Smooth muscle cell (in vitro differentiated cells): Measurements from ENCODE around the gene ZBTB43. TPM values are rescaled to one million over a fixed set of nuclear protein-coding genes. Genes with fewer than 3 reads are reported as not detected.

ENCODE experiments used
- DNase-seq: peaks from one replicate; lab custom pipeline; 2025; ENCODE audit not compliant: unreplicated experiment; lab: John Stamatoyannopoulos, UW
- H2AFZ ChIP-seq: fragments of 200-600 bp; sonication (generic); 2 replicates; pipeline ENCODE4 v1.6.0; 2016; ENCODE audit warnings: antibody characterized with exemption, low read depth, mild to moderate bottlenecking
- H3F3A ChIP-seq: fragments of 200-600 bp; sonication (generic); 2 replicates; pipeline ENCODE4 v1.6.0; 2017; ENCODE audit warnings: antibody characterized with exemption, low read depth
- H3K27ac ChIP-seq: fragments of 200-600 bp; sonication (generic); 2 replicates; pipeline ENCODE4 v1.5.1; 2016; ENCODE audit warnings: low read depth, mild to moderate bottlenecking
- H3K27me3 ChIP-seq: fragments of 200-600 bp; sonication (generic); 2 replicates; pipeline ENCODE4 v1.6.1; 2016; ENCODE audit warnings: low read depth, mild to moderate bottlenecking
- H3K36me3 ChIP-seq: fragments of 200-600 bp; sonication (generic); 2 replicates; pipeline ENCODE4 v1.5.1; 2016; ENCODE audit warnings: low read depth
- H3K4me1 ChIP-seq: fragments of 200-600 bp; sonication (generic); 2 replicates; pipeline ENCODE4 v1.5.1; 2016; ENCODE audit warnings: low read depth
- H3K4me2 ChIP-seq: fragments of 200-600 bp; sonication (generic); 2 replicates; pipeline ENCODE4 v1.6.0; 2016; ENCODE audit warnings: mild to moderate bottlenecking
- H3K4me3 ChIP-seq: fragments of 200-600 bp; sonication (generic); 2 replicates; pipeline ENCODE4 v1.5.1; 2016; ENCODE audit warnings: mild to moderate bottlenecking
- H3K79me2 ChIP-seq: fragments of 200-600 bp; sonication (generic); 2 replicates; pipeline ENCODE4 v1.6.0; 2016; ENCODE audit warnings: low read depth, mild to moderate bottlenecking
- H3K9ac ChIP-seq: fragments of 200-600 bp; sonication (generic); 2 replicates; pipeline ENCODE4 v1.6.0; 2016; ENCODE audit warnings: low read depth
- H3K9me3 ChIP-seq: fragments of 200-600 bp; sonication (generic); replicated peaks from 2 replicates; pipeline ENCODE4 v1.5.1; 2016; ENCODE audit warnings: low read depth
- H4K20me1 ChIP-seq: fragments of 200-600 bp; sonication (generic); 2 replicates; pipeline ENCODE4 v1.6.0; 2016; ENCODE audit warnings: low read depth
- WGBS: methylation state at CpG from one replicate; pipeline ENCODE4 v1.1.7; 2016; ENCODE audit warnings: low lambda C conversion rate; 5-methylcytosine and 5-hydroxymethylcytosine counted together
- polyA plus RNA-seq: library from polyadenylated mRNA; unstranded; fragments of >200 nt; fragmentation: Nextera tagmentation; extraction: Ambion mirVana; gene quantifications from 2 replicates; pipeline ENCODE4 v1.2.1, GENCODE V29; 2016
- total RNA-seq: library from RNA; depleted of rRNA; stranded (reverse); fragments of >200 nt; gene quantifications from 2 replicates; pipeline ENCODE4 v1.2.3, GENCODE V29; 2014
- TF ChIP-seq, protein P1 (sequence below): fragments of 200-600 bp; sonication (generic); IDR thresholded peaks from 2 replicates; pipeline ENCODE4 v1.5.1; 2017; ENCODE audit warnings: borderline replicate concordance, mild to moderate bottlenecking, antibody characterized with exemption; ENCODE audit not compliant: insufficient read depth, poor library complexity, severe bottlenecking

Gene ZBTB43
- total and polyA plus RNA-seq, 2 experiments from 2014 or later: 11.5 to 12.3 TPM

GRCh38 chr9:126763130-126763764 is 41.6 kb upstream of the ZBTB43 start:
- no peaks in the 10 kb centered on the region for H3K79me2 ChIP-seq

DNA sequence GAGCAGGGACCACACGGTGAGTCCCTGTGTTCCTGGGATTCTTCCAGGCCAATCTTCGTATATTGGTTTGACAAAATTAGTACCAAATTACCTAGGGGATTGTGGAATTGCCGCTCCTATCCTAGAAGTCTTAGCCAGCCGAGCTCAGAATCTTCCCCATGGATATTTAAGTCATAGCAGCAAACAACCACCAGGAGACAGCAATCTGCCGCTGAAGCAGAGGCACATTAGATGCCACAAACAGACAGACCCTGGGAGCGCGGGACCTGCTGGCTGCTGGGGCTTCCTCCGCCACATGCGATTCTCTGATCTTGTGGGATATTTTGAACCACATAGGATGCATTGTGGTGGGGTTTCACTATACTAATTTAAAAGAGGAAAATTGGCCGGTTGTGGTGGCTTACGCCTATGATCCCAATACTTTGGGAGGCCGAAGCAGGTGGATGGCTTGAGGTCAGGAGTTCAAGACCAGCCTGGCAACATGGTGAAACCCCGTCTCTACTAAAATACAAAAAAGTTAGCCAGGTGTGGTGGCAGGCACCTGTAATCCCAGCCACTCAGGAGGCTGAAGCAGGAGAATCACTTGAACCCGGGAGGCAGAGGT is 31.7 kb upstream of the ZBTB43 start:
- Histone ChIP-seq H3K36me3 (no peaks in the 10 kb centered on the region), H3K27ac (no peak overlapping the region), H3K4me2 (no peak overlapping the region), H3K4me3 (no peak overlapping the region), H3K9ac (no peak overlapping the region), H3F3A (no peaks in the 10 kb centered on the region), H3K79me2 (no peaks in the 10 kb centered on the region), H2AFZ (no peak overlapping the region), H4K20me1 (no peaks in the 10 kb centered on the region), H3K27me3 (peaks cover 38% of the 10 kb centered on the region), H3K4me1 (no peaks in the 10 kb centered on the region), H3K9me3 (no peaks in the 10 kb centered on the region)
- no peak for DNase-seq
- 65% methylated on average over 14 of the region's 14 CpGs for WGBS
- TF ChIP-seq, protein P1, sequence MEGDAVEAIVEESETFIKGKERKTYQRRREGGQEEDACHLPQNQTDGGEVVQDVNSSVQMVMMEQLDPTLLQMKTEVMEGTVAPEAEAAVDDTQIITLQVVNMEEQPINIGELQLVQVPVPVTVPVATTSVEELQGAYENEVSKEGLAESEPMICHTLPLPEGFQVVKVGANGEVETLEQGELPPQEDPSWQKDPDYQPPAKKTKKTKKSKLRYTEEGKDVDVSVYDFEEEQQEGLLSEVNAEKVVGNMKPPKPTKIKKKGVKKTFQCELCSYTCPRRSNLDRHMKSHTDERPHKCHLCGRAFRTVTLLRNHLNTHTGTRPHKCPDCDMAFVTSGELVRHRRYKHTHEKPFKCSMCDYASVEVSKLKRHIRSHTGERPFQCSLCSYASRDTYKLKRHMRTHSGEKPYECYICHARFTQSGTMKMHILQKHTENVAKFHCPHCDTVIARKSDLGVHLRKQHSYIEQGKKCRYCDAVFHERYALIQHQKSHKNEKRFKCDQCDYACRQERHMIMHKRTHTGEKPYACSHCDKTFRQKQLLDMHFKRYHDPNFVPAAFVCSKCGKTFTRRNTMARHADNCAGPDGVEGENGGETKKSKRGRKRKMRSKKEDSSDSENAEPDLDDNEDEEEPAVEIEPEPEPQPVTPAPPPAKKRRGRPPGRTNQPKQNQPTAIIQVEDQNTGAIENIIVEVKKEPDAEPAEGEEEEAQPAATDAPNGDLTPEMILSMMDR: peak; percentile 50

More at GRCh38 chr9:126763130-126763764, 41.6 kb upstream of the ZBTB43 start:
- H2AFZ ChIP-seq: no peak overlapping the region
- H3K36me3 ChIP-seq: no peaks in the 10 kb centered on the region
- no peak overlapping the region for H3K4me2 ChIP-seq
- H3F3A ChIP-seq: no peaks in the 10 kb centered on the region
- no peak overlapping the region for H3K4me3 ChIP-seq
- H3K27ac ChIP-seq: no peak overlapping the region
- no peaks in the 10 kb centered on the region for H3K4me1 ChIP-seq
- DNase-seq: no peak
- no peaks in the 10 kb centered on the region for H3K9me3 ChIP-seq
- H3K27me3 ChIP-seq: peaks cover 9% of the 10 kb centered on the region
- H4K20me1 ChIP-seq: no peaks in the 10 kb centered on the region
- WGBS: 92% methylated on average over 7 of the region's 7 CpGs
- H3K9ac ChIP-seq: no peak overlapping the region
- TF ChIP-seq, protein P1: no peak

DNA sequence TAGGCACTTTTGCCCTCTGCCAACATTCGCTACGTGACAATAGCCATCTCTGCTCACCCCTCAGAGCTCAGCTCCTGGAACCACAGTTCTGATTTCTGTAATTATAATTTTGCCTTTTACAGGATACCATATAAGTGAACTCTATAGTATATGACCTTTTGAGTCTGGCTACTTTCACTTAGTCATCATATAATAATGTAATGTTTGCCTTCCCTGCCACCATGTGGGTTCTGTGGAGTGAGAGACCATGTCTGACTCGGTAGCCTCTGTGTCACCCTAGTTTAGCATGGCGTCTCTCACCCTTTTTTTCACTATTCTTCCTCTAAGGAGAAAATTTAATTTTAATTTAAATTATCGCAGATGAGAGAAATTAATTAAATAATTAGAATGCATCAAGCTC is 28.9 kb upstream of the ZBTB43 start:
- WGBS: 83% methylated on average over 5 of the region's 5 CpGs
- no peak overlapping the region for H3K9ac ChIP-seq
- peaks cover 51% of the 10 kb centered on the region for H3K27me3 ChIP-seq
- H3K27ac ChIP-seq: no peak overlapping the region
- H2AFZ ChIP-seq: no peak overlapping the region
- H3K4me2 ChIP-seq: no peak overlapping the region
- no peaks in the 10 kb centered on the region for H3K79me2 ChIP-seq
- TF ChIP-seq, protein P1: no peak
- no peak for DNase-seq
- H4K20me1 ChIP-seq: no peaks in the 10 kb centered on the region
- no peak overlapping the region for H3K4me3 ChIP-seq
- H3F3A ChIP-seq: no peaks in the 10 kb centered on the region
- H3K9me3 ChIP-seq: no peaks in the 10 kb centered on the region
- no peaks in the 10 kb centered on the region for H3K36me3 ChIP-seq
- H3K4me1 ChIP-seq: no peaks in the 10 kb centered on the region

DNA sequence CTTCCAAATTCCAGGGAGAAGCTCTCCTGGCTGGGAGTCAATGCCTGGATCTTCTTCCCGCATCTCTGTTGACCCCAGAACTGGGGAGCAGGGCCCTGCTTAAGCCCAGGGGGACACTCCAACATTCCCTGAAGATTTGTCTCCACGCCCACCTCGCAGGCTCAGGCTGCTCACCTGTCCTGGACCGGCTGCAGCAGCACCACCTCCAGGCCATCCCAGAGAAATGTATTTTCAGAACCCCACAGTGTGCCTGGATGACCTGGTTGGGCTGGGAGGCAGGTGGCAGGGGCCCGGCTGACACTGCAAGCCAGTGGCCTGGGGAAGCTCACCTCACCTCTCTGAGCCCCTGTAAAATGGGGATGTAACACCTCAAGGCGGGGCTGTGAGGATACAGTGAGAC is 27.1 kb upstream of the ZBTB43 start:
- Histone ChIP-seq H3F3A (no peaks in the 10 kb centered on the region), H3K9me3 (no peaks in the 10 kb centered on the region), H3K79me2 (no peaks in the 10 kb centered on the region), H3K27ac (no peak overlapping the region), H2AFZ (no peak overlapping the region), H3K4me2 (no peak overlapping the region), H3K4me1 (no peaks in the 10 kb centered on the region), H3K4me3 (no peak overlapping the region), H3K36me3 (no peaks in the 10 kb centered on the region), H3K27me3 (peaks cover 55% of the 10 kb centered on the region), H4K20me1 (no peaks in the 10 kb centered on the region), H3K9ac (no peak overlapping the region)
- no peak for DNase-seq
- WGBS: 42% methylated on average over 6 of the region's 6 CpGs
- TF ChIP-seq, protein P1: peak; percentile 7
